ENCODE results near the gene ADAMTS14.

ADAMTS14 gene

GRCh38 chr10:70735161-70735560 lies 62.9 kb downstream of the ADAMTS14 start:
- H3K27me3 ChIP-seq (ENCODE audit: insufficient read depth, low read length): no peaks in the 10 kb centered on the region
- H2AFZ ChIP-seq (ENCODE audit: low read length, unreplicated experiment): no peak overlapping the region

GRCh38 chr10:70736525-70736924 lies 64.2 kb downstream of the ADAMTS14 start:
- Histone ChIP-seq H2AFZ (ENCODE audit: low read length, unreplicated experiment) (no peak overlapping the region), H3K4me3 (ENCODE audit: low read depth, low read length) (no peak overlapping the region), H3K36me3 (ENCODE audit: insufficient read depth, low read length) (no peaks in the 10 kb centered on the region), H3K27me3 (ENCODE audit: insufficient read depth, low read length) (no peaks in the 10 kb centered on the region), H3K79me2 (ENCODE audit: control insufficient read depth, insufficient read depth, low read length, unreplicated experiment) (no peaks in the 10 kb centered on the region), H3K27ac (ENCODE audit: low read depth, low read length) (no peak overlapping the region), H3K4me1 (ENCODE audit: control insufficient read depth, insufficient read depth, low read length, unreplicated experiment) (no peaks in the 10 kb centered on the region)

More at GRCh38 chr10:70735161-70735560, 62.9 kb downstream of the ADAMTS14 start:
- no peaks in the 10 kb centered on the region for H3K4me1 ChIP-seq (ENCODE audit: control insufficient read depth, insufficient read depth, low read length, unreplicated experiment)
- H3K79me2 ChIP-seq (ENCODE audit: control insufficient read depth, insufficient read depth, low read length, unreplicated experiment): no peaks in the 10 kb centered on the region
- no peaks in the 10 kb centered on the region for H3K36me3 ChIP-seq (ENCODE audit: insufficient read depth, low read length)
- H3K4me3 ChIP-seq (ENCODE audit: low read depth, low read length): no peak overlapping the region
- H3K27ac ChIP-seq (ENCODE audit: low read depth, low read length): no peak overlapping the region

- Histone ChIP-seq H3K36me3 (ENCODE audit: insufficient read depth, low read length) (no peaks in the 10 kb centered on the region), H2AFZ (ENCODE audit: low read length, unreplicated experiment) (no peak overlapping the region), H3K4me3 (ENCODE audit: low read depth, low read length) (no peak overlapping the region), H3K27ac (ENCODE audit: low read depth, low read length) (no peak overlapping the region), H3K79me2 (ENCODE audit: control insufficient read depth, insufficient read depth, low read length, unreplicated experiment) (no peaks in the 10 kb centered on the region), H3K27me3 (ENCODE audit: insufficient read depth, low read length) (no peaks in the 10 kb centered on the region), H3K4me1 (ENCODE audit: control insufficient read depth, insufficient read depth, low read length, unreplicated experiment) (no peaks in the 10 kb centered on the region)
These were observed 64.9 kb downstream of the ADAMTS14 start for GRCh38 chr10:70737250-70737649.

GRCh38 chr10:70738006-70738760 lies 65.9 kb downstream of the ADAMTS14 start:
- Histone ChIP-seq H3K36me3 (ENCODE audit: insufficient read depth, low read length) (no peaks in the 10 kb centered on the region), H3K27ac (ENCODE audit: low read depth, low read length) (no peak overlapping the region), H3K79me2 (ENCODE audit: control insufficient read depth, insufficient read depth, low read length, unreplicated experiment) (no peaks in the 10 kb centered on the region)

GRCh38 chr10:70738761-70739121 lies 66.4 kb downstream of the ADAMTS14 start:
- no peak overlapping the region for H2AFZ ChIP-seq (ENCODE audit: low read length, unreplicated experiment)
- no peaks in the 10 kb centered on the region for H3K27me3 ChIP-seq (ENCODE audit: insufficient read depth, low read length)
- H3K27ac ChIP-seq (ENCODE audit: low read depth, low read length): no peak overlapping the region
- no peaks in the 10 kb centered on the region for H3K79me2 ChIP-seq (ENCODE audit: control insufficient read depth, insufficient read depth, low read length, unreplicated experiment)
- H3K4me1 ChIP-seq (ENCODE audit: control insufficient read depth, insufficient read depth, low read length, unreplicated experiment): no peaks in the 10 kb centered on the region
- no peak overlapping the region for H3K4me3 ChIP-seq (ENCODE audit: low read depth, low read length)
- no peaks in the 10 kb centered on the region for H3K36me3 ChIP-seq (ENCODE audit: insufficient read depth, low read length)

More at GRCh38 chr10:70738006-70738760, 65.9 kb downstream of the ADAMTS14 start:
- Histone ChIP-seq H3K4me1 (ENCODE audit: control insufficient read depth, insufficient read depth, low read length, unreplicated experiment) (no peaks in the 10 kb centered on the region), H3K27me3 (ENCODE audit: insufficient read depth, low read length) (no peaks in the 10 kb centered on the region), H3K4me3 (ENCODE audit: low read depth, low read length) (no peak overlapping the region), H2AFZ (ENCODE audit: low read length, unreplicated experiment) (no peak overlapping the region)

- H2AFZ ChIP-seq (ENCODE audit: low read length, unreplicated experiment): no peak overlapping the region
- no peaks in the 10 kb centered on the region for H3K27me3 ChIP-seq (ENCODE audit: insufficient read depth, low read length)
- no peak overlapping the region for H3K27ac ChIP-seq (ENCODE audit: low read depth, low read length)
- H3K79me2 ChIP-seq (ENCODE audit: control insufficient read depth, insufficient read depth, low read length, unreplicated experiment): no peaks in the 10 kb centered on the region
- no peaks in the 10 kb centered on the region for H3K36me3 ChIP-seq (ENCODE audit: insufficient read depth, low read length)
- H3K4me3 ChIP-seq (ENCODE audit: low read depth, low read length): no peak overlapping the region
- H3K4me1 ChIP-seq (ENCODE audit: control insufficient read depth, insufficient read depth, low read length, unreplicated experiment): no peaks in the 10 kb centered on the region
These were observed 68.3 kb downstream of the ADAMTS14 start for GRCh38 chr10:70740406-70741288.

- Histone ChIP-seq H3K36me3 (ENCODE audit: insufficient read depth, low read length) (no peaks in the 10 kb centered on the region), H3K79me2 (ENCODE audit: control insufficient read depth, insufficient read depth, low read length, unreplicated experiment) (no peaks in the 10 kb centered on the region), H3K4me3 (ENCODE audit: low read depth, low read length) (no peak overlapping the region), H3K27ac (ENCODE audit: low read depth, low read length) (no peak overlapping the region), H2AFZ (ENCODE audit: low read length, unreplicated experiment) (no peak overlapping the region), H3K27me3 (ENCODE audit: insufficient read depth, low read length) (no peaks in the 10 kb centered on the region), H3K4me1 (ENCODE audit: control insufficient read depth, insufficient read depth, low read length, unreplicated experiment) (no peaks in the 10 kb centered on the region)
These were observed 70.5 kb downstream of the ADAMTS14 start for GRCh38 chr10:70742537-70743429.

GRCh38 chr10:70743430-70743788 lies 71.1 kb downstream of the ADAMTS14 start:
- Histone ChIP-seq H3K36me3 (ENCODE audit: insufficient read depth, low read length) (no peaks in the 10 kb centered on the region), H3K27ac (ENCODE audit: low read depth, low read length) (no peak overlapping the region), H3K4me3 (ENCODE audit: low read depth, low read length) (no peak overlapping the region), H3K27me3 (ENCODE audit: insufficient read depth, low read length) (no peaks in the 10 kb centered on the region), H3K4me1 (ENCODE audit: control insufficient read depth, insufficient read depth, low read length, unreplicated experiment) (no peaks in the 10 kb centered on the region), H3K79me2 (ENCODE audit: control insufficient read depth, insufficient read depth, low read length, unreplicated experiment) (no peaks in the 10 kb centered on the region), H2AFZ (ENCODE audit: low read length, unreplicated experiment) (no peak overlapping the region)

- H3K27me3 ChIP-seq (ENCODE audit: insufficient read depth, low read length): no peaks in the 10 kb centered on the region
- H3K4me1 ChIP-seq (ENCODE audit: control insufficient read depth, insufficient read depth, low read length, unreplicated experiment): no peaks in the 10 kb centered on the region
- no peak overlapping the region for H3K4me3 ChIP-seq (ENCODE audit: low read depth, low read length)
- H3K36me3 ChIP-seq (ENCODE audit: insufficient read depth, low read length): no peaks in the 10 kb centered on the region
- H3K79me2 ChIP-seq (ENCODE audit: control insufficient read depth, insufficient read depth, low read length, unreplicated experiment): no peaks in the 10 kb centered on the region
- H3K27ac ChIP-seq (ENCODE audit: low read depth, low read length): no peak overlapping the region
- H2AFZ ChIP-seq (ENCODE audit: low read length, unreplicated experiment): no peak overlapping the region
These were observed 71.6 kb downstream of the ADAMTS14 start for GRCh38 chr10:70743879-70744278.

GRCh38 chr10:70744617-70745143 lies 72.4 kb downstream of the ADAMTS14 start:
- H3K36me3 ChIP-seq (ENCODE audit: insufficient read depth, low read length): no peaks in the 10 kb centered on the region
- H3K27me3 ChIP-seq (ENCODE audit: insufficient read depth, low read length): no peaks in the 10 kb centered on the region
- no peaks in the 10 kb centered on the region for H3K79me2 ChIP-seq (ENCODE audit: control insufficient read depth, insufficient read depth, low read length, unreplicated experiment)
- H3K4me1 ChIP-seq (ENCODE audit: control insufficient read depth, insufficient read depth, low read length, unreplicated experiment): no peaks in the 10 kb centered on the region
- H3K4me3 ChIP-seq (ENCODE audit: low read depth, low read length): no peak overlapping the region
- no peak overlapping the region for H2AFZ ChIP-seq (ENCODE audit: low read length, unreplicated experiment)
- H3K27ac ChIP-seq (ENCODE audit: low read depth, low read length): no peak overlapping the region

Measured in ACC112 (cell line).